Medulla oblongata (tissue), 1 donor: ENCODE measurements around the gene TENM3.

ENCODE experiments used
- DNase-seq: peaks from one replicate; pipeline ENCODE4 v3.0.0-alpha.2; 2015; ENCODE audit errors: extremely low spot score

TENM3 gene

DNA sequence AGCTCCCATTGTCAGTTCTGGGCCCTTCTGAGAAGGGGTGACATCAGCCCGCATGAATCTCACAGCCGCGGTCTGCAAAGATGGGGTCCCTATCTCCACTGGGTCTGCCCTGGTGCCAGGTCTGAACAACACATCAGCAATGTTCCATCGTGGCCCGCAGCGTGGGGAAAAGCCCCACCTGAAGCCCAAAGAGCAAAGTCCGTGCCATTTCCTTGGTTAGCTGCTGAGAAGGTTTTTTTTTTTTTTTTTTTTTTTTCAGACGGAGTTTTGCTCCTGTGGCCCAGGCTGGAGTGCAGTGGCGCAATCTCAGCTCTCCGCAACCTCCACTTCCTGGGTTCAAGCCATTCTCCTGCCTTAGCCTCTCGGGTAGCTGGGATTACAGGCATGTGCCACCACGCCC, 594.6 kb downstream of the TENM3 start:
- no peak for DNase-seq

DNA sequence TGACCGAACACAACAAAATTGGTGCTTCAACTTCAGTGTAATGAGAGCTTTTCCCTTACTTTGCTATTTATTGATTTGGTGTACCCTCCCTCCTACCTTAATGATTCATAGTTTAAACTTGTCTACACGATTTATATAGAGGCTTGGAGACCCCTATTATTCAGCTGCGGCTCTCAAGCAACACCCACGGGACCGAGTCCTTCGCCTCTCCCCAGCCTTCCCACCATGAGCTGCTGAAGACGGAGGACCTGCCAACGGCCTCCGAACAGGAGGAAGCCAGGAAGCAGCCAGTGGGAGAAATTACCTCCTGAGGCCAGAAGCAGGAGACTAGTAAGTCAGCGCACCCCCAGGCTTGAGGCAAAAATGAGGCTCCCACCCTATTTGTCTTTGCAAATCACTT, 595.3 kb downstream of the TENM3 start:
- DNase-seq, result no peak

DNA sequence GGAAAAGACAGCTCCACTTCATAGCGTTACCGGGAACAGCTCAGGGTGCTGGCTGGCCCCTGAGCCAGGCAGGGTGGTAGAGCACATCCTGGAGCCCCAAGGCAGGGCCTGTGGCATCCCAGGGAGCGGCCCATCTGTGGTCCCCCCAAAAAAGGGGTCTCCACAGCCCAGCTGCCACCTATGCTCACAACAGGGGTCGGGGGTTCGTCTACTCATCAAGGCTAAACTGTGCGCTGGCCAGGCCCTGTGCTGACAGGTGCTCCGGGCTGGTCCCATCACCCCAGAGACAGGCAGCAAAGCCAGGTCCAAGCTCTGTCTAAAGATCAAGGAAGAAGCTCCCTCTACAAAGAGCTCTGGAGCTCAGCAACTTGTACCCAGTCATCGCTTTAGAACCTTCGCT, 596.1 kb downstream of the TENM3 start:
- DNase-seq, result no peak

DNA sequence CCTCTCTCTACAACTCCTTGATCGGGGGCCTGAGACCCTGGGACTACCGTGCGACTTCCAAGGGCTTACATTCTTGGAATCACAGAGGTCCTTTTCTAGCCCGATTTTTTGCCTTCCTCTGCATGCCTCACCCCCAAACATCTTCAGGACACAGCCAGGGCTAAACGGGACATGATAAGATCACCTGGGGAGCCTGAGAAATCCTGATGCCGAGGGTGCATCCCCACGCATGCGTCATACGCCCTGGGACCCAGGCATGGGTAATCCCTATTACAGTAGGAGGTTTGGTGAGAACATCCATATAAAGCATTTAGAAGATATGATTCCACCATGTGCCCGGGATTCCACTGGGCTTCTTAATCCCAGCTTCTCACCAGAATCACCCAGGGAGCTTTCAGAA, 596.9 kb downstream of the TENM3 start:
- DNase-seq, result no peak

DNA sequence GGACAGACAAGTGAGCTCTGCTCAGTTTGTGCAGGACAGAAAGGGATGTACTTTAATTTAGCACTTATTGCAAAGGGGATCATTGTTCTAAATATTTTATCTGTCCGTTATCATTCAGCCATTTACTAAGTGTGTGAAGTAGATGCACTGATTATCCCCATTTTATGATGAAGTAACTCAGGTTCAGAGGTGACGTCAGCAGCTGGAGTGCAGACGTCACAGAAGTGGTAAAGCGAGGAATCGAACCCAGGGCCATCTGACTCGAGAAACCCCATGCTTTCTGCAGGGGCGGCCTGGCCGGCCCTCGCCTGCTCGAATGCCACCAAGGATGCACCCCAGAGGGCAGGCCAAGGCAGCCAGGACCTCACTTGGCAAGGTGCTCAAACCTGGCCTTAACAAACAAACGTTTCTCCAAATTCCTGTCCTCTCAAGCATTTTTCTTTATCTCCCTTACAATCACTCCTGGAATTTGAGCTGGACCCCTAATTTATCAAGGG, 599.0 kb downstream of the TENM3 start:
- no peak for DNase-seq

DNA sequence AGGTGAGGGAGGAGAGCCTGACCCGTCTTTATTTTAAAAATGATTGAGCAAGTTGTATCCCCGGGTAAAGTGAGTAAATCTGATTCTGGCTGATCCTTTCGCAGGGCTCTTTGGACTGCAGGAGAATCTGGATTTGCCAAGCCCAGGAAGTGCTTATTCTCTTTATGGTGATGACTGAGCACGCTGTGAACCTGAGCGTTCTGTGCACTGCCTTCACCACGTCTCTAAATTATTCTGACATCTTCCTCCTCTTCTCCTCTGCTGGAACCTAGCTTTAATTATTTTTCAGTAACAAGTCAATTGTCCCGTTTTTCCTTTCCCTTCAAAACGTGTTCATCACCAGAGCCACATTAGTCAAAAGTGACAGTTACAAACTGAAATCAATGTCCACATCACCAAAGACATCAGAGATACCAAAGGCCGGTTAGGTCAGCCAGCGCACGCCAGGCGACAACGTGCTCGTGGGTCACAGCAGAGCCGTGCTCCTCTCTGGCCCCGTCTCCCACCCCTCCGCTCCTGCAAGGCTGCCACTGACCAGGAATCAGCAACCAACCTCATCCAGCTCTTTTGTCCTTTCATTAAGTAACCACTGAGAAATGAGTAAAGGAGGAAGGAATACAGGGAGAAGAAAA, 599.7 kb downstream of the TENM3 start:
- no peak for DNase-seq

DNA sequence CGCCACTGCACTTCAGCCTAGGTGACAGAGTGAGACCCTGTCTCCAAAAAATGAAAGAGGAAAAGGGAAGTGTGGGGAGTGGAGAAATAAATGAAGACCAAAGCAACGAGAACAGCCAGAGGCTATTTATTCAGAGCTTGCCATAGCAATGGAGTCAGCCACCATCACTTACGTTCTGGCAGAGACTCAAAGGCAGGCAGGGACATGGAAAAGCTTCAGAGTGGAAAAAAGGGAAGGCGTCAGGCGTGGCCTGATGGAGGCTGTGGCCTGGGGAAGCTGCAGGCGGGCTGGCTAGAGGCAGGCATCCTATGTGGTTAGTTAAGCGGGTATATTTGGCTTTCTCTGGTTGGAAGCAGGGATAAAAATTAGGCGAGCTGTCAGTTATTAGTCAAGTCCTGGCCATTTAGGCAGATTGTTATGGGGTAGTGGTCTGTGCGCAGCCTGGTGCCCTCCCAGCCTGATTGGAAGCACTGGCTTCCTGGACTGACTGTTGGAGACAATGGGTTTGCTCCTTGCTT, 600.7 kb downstream of the TENM3 start:
- DNase-seq, result no peak

DNA sequence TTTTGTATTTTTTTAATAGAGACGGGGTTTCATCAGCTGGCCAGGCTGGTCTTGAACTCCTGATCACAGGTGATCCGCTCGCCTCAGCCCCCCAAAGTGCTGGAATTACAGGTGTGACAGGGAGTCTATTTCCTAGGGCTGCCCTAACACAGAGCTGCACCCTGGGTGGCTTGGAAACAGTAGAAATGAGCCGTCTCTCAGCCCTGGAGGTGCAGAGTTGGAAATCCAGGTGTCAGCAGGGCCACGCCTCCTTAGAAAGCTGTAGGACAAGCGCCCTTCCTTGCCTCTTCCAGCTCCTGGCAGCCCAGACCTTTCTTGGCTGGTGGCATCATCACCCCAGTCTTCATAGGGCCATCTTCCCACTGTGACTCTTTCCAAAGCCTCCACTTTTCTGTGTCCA, 602.4 kb downstream of the TENM3 start:
- no peak for DNase-seq

DNA sequence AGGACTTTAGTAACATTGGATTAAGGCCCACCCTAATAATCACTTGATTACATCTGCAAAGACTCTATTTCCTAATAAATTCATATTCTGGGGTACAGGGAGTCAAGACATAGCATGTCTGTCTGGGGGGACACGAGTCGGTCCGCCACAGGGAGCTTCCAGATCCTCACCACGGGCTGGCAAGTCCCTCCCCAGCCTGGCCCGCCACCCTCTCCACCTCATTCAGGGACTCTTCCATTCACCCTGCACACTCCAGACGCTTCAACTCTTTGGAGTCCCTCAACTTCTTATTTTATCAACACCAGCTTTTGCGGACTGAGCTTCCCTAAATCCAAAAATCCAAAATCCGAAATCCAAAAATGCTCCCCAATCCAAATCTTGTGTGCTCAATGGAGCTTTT, 602.8 kb downstream of the TENM3 start:
- no peak for DNase-seq

DNA sequence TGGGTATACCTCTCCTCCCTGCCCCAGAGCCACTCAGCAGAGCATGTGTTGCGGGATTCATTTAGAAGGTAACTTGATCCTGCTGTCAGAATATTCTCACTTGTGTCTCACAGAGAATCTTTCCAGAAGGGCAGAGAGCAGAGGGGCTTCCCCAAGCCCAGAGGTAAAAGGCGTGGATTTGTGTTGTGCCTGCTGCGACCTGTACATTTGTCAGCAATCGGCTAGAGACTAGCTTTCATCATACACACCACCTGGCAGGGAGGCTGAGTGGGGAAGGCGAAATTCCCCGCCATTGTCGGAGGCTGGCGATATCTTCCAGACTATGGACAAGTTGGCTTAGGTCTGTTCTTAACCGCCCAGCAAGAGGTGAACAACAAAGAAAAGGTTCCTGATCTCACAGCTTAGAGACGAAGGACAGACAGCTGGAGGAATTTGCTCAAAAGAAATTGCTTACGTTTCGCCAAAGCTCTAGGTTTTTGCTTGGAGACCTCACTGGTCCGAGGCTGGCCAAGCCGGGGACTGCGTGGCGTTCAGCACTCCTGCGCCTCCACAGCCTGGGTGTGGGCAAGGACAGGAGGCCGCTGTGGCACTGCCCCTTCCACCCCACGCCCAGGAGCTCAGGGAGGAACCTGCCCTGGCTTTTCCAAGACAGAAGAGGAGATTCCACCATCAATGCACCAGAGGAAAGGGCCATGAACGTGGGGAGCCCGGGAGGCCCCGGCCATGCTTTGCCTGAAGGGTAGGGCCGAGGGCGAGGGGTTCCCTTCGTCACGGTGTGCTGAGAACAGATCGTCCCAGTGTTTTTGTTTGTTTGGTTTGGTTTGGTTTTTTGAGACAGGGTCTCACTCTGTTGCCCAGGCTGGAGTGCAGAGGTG, 604.6 kb downstream of the TENM3 start:
- DNase-seq, result no peak

DNA sequence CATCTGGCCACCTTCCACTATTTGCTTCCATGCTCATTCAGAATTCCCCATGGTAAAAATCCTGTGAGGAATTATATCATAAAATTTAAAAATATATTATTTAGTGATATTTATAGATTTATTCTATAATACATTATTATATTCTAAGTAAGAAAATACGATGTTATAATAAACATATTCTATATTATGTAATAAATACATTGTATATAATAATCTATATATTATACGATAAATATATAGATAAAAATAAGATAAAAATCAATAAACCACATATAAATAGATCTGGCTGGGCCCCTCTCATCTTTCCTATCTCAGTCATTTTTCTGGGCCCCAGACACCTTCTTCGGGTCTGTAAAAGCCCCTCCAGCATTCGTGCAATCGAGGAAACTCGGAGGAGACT, 605.5 kb downstream of the TENM3 start:
- no peak for DNase-seq
